K562 (cell line): ENCODE measurements around the gene GLRX2. TPM values are rescaled to one million over a fixed set of nuclear protein-coding genes. Genes with fewer than 3 reads are reported as not detected.
A peak's percentile ranks its signal among the peaks of the same experiment; 100 is the strongest.

Source experiments
- ARID3B ChIP-seq: fragments of 250-450 bp; sonication (Bioruptor Pico); IDR thresholded peaks from 2 replicates; pipeline ENCODE4 v1.4.0; 2020; ENCODE audit warnings: borderline replicate concordance
- CBX8 ChIP-seq: fragments of 200-600 bp; sonication (generic); IDR thresholded peaks from 2 replicates; pipeline ENCODE4 v1.6.1; 2012; ENCODE audit warnings: borderline replicate concordance, mixed run types, low read depth, mild to moderate bottlenecking, moderate library complexity, mixed read lengths, low read length, control low read depth, inconsistent platforms; ENCODE audit not compliant: poor library complexity, severe bottlenecking; ENCODE audit errors: extremely low read depth
- GABPB2 ChIP-seq: fragments of 250-450 bp; sonication (Bioruptor Pico); conservative IDR thresholded peaks from 2 replicates; pipeline ENCODE4 v1.5.1; 2021; ENCODE audit warnings: mild to moderate bottlenecking
- HDAC2 ChIP-seq: fragments of 450-650 bp; IDR thresholded peaks from 2 replicates; pipeline ENCODE4 v1.6.1; 2016; ENCODE audit warnings: mild to moderate bottlenecking
- KAT2B ChIP-seq: IDR thresholded peaks from one replicate; pipeline ENCODE4 v1.6.1; 2012; ENCODE audit warnings: low read depth, mild to moderate bottlenecking, control low read depth, inconsistent platforms, low read length, moderate library complexity
- KAT8 ChIP-seq: fragments of 450-650 bp; IDR thresholded peaks from 2 replicates; pipeline ENCODE4 v1.6.1; 2016; ENCODE audit warnings: low read depth, mild to moderate bottlenecking
- MCM5 ChIP-seq: fragments of 450-650 bp; IDR thresholded peaks from 2 replicates; pipeline ENCODE4 v1.6.1; 2016; ENCODE audit warnings: low read depth
- MNT ChIP-seq, 2 experiments: fragments of 450-650 bp; conservative IDR thresholded peaks; 2 replicates each; pipeline ENCODE4 v1.6.1; 2017; ENCODE audit warnings: mild to moderate bottlenecking in 2 of 2, moderate library complexity in 2 of 2
- PHF20 ChIP-seq: fragments of 450-650 bp; IDR thresholded peaks from 2 replicates; pipeline ENCODE4 v1.6.1; 2018; ENCODE audit not compliant: partially characterized antibody
- POLR3G ChIP-seq: IDR thresholded peaks from 2 replicates; pipeline ENCODE4 v1.6.1; 2011; ENCODE audit not compliant: insufficient read length, insufficient replicate concordance; ENCODE audit errors: extremely low read depth
- PTTG1 ChIP-seq: fragments of 450-650 bp; IDR thresholded peaks from 2 replicates; pipeline ENCODE4 v1.6.1; 2016; ENCODE audit warnings: low read depth, mild to moderate bottlenecking, missing genetic modification characterization, missing compliant biosample characterization
- RBM25 ChIP-seq: fragments of 200-400 bp; formaldehyde crosslinking; IDR thresholded peaks from 2 replicates; pipeline ENCODE4 v1.6.1; 2018; ENCODE audit warnings: low read length, low read depth, moderate library complexity; ENCODE audit not compliant: severe bottlenecking
- SMARCB1 ChIP-seq: IDR thresholded peaks from 2 replicates; pipeline ENCODE4 v1.6.1; 2011; ENCODE audit warnings: improper control_type of control experiment, low read depth; ENCODE audit not compliant: insufficient read length
- TFAM ChIP-seq: fragments of 250-450 bp; sonication (Bioruptor Pico); conservative IDR thresholded peaks from 2 replicates; pipeline ENCODE4 v1.5.0; 2021; ENCODE audit warnings: mild to moderate bottlenecking, moderate library complexity
- ZC3H11A ChIP-seq: IDR thresholded peaks from 2 replicates; pipeline ENCODE4 v1.6.1; 2012; ENCODE audit warnings: low read depth, low read length, improper control_type of control experiment
- ZFP1 ChIP-seq: fragments of 450-650 bp; formaldehyde crosslinking; IDR thresholded peaks from 2 replicates; pipeline ENCODE4 v1.4.0; 2020; ENCODE audit warnings: mild to moderate bottlenecking, mixed read lengths
- ZNF212 ChIP-seq: fragments of 450-650 bp; formaldehyde crosslinking; IDR thresholded peaks from 2 replicates; pipeline ENCODE4 v1.4.0; 2020; ENCODE audit warnings: mild to moderate bottlenecking
- ZNF707 ChIP-seq: fragments of 250-450 bp; sonication (Bioruptor Pico); conservative IDR thresholded peaks from 2 replicates; pipeline ENCODE4 v1.8.0; 2022; ENCODE audit warnings: inconsistent platforms, mild to moderate bottlenecking, moderate library complexity
- polyA plus RNA-seq, 8 experiments: library from polyadenylated mRNA; depleted of rRNA in 4 of 8; stranded (reverse) in 5 of 8; unstranded in 3 of 8; fragments of >200 nt; fragmentation: Nextera tagmentation in 2 of 8; fragmentation: Illumina TruSeq in 1 of 8; extraction: Ambion mirVana in 2 of 8; extraction: Trizol in 1 of 8; gene quantifications; 2 replicates each; pipeline versions ENCODE4 v1.2.1 to v1.2.3, GENCODE V29; 2011 to 2014; ENCODE audit warnings: inconsistent platforms in 1 of 8, missing spikeins in 1 of 8
- total RNA-seq, 7 experiments: library from RNA; depleted of rRNA in 6 of 7; stranded (reverse); fragments of >200 nt in 6 of 7; fragmentation: Illumina TruSeq in 2 of 7; extraction: Trizol in 2 of 7; gene quantifications; 2 replicates each; pipeline versions ENCODE4 v1.2.1 to v1.2.3, GENCODE V29; 2011 to 2021; ENCODE audit warnings: low replicate concordance in 1 of 7
- TF ChIP-seq, protein P1 (sequence below), 2 experiments: fragments of 200-800 bp in 1 of 2; sonication (Bioruptor generic) in 1 of 2; sonication (generic) in 1 of 2; formaldehyde crosslinking in 1 of 2; IDR thresholded peaks in 1 of 2; conservative IDR thresholded peaks in 1 of 2; 2 replicates each; pipeline versions ENCODE4 v1.5.0 to v1.6.1; 2016 to 2020; ENCODE audit warnings: missing compliant biosample characterization in 1 of 2, missing genetic modification characterization in 1 of 2, missing genetic modification reagents in 1 of 2
- TF ChIP-seq, protein P2 (sequence below): IDR thresholded peaks from 2 replicates; pipeline ENCODE4 v1.6.1; 2011; ENCODE audit warnings: borderline replicate concordance, low read depth, mild to moderate bottlenecking, moderate library complexity, low read length; ENCODE audit not compliant: insufficient read depth, poor library complexity, severe bottlenecking

Gene GLRX2
- total and polyA plus RNA-seq, 9 of the 15 experiments (the other 6 are each of a cell fraction or from before 2014, with no cell fraction given), result 13.3 to 82.6 (median 55.1) TPM

- TF ChIP-seq MCM5 (no peak), HDAC2 (no peak), SMARCB1 (no peak), KAT2B (no peak), ZFP1 (CRISPR knock-in tag) (no peak), POLR3G (no peak), RBM25 (peak; percentile 29), TFAM (CRISPR knock-in tag) (no peak), ZNF707 (CRISPR knock-in tag) (no peak), PHF20 (no peak), GABPB2 (CRISPR knock-in tag) (no peak), MNT (conservative IDR thresholded peaks at IDR 0.05) (no peak), KAT8 (no peak), ZNF212 (CRISPR knock-in tag) (no peak), PTTG1 (tag) (no peak), ARID3B (CRISPR knock-in tag) (no peak), CBX8 (no peak), ZC3H11A (no peak)
- TF ChIP-seq, protein P1, sequence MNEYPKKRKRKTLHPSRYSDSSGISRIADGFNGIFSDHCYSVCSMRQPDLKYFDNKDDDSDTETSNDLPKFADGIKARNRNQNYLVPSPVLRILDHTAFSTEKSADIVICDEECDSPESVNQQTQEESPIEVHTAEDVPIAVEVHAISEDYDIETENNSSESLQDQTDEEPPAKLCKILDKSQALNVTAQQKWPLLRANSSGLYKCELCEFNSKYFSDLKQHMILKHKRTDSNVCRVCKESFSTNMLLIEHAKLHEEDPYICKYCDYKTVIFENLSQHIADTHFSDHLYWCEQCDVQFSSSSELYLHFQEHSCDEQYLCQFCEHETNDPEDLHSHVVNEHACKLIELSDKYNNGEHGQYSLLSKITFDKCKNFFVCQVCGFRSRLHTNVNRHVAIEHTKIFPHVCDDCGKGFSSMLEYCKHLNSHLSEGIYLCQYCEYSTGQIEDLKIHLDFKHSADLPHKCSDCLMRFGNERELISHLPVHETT (CRISPR knock-in tag; conservative IDR thresholded peaks at IDR 0.05 in 1 of 2, IDR thresholded peaks at IDR 0.05 in 1 of 2), result no peak
- TF ChIP-seq, protein P2, sequence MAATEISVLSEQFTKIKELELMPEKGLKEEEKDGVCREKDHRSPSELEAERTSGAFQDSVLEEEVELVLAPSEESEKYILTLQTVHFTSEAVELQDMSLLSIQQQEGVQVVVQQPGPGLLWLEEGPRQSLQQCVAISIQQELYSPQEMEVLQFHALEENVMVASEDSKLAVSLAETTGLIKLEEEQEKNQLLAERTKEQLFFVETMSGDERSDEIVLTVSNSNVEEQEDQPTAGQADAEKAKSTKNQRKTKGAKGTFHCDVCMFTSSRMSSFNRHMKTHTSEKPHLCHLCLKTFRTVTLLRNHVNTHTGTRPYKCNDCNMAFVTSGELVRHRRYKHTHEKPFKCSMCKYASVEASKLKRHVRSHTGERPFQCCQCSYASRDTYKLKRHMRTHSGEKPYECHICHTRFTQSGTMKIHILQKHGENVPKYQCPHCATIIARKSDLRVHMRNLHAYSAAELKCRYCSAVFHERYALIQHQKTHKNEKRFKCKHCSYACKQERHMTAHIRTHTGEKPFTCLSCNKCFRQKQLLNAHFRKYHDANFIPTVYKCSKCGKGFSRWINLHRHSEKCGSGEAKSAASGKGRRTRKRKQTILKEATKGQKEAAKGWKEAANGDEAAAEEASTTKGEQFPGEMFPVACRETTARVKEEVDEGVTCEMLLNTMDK, result no peak
Measured at GRCh38 chr1:193062698-193063463, 42.3 kb downstream of the GLRX2 start (continued).
